Measurements from ENCODE around the gene KCNK10.

DNA sequence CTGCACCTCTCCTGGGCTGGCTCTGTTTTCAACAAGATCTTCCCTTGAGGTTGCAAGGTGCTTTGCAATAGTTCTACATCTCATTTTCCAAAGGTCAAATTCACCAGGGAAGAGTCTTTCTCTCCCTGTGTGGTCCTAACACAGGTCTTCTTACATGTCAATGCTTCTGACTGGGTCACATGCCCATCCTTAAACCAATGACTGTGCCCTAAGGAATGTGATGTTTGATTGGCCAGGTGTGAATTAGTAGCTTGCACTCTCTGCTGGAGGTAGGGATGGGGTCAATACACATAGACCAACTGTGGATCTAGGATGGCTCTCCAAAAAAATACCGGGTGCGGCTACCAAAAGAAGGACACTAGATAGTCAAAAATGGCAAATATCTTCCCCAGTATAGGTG, 19.9 kb upstream of the KCNK10 start:
- TF ChIP-seq CTCF (IDR thresholded peaks at IDR 0.05) (no peak), POLR2AphosphoS5 (IDR thresholded peaks at IDR 0.05) (no peak)

Measured in gastroesophageal sphincter (tissue), 3 donors.